Neural crest cell (in vitro differentiated cells): ENCODE data around the gene PRKCD. TPM values are rescaled to one million over a fixed set of nuclear protein-coding genes. Genes with fewer than 3 reads are reported as not detected.

Experiments
- DNase-seq: peaks from one replicate; pipeline ENCODE4 v3.0.0; 2021; ENCODE audit warnings: low read depth, mixed read lengths, low spot score
- H3K27ac Mint-ChIP-seq: one replicate; pipeline ENCODE4 v1.8.0; 2021; ENCODE audit warnings: mild to moderate bottlenecking, mixed read lengths; ENCODE audit not compliant: unreplicated experiment
- H3K27me3 Mint-ChIP-seq: 2 replicates; pipeline ENCODE4 v1.8.0; 2021; ENCODE audit warnings: low read depth, mild to moderate bottlenecking, mixed read lengths
- H3K36me3 Mint-ChIP-seq: 2 replicates; pipeline ENCODE4 v1.8.0; 2021; ENCODE audit warnings: low read depth, mild to moderate bottlenecking, mixed read lengths
- H3K4me1 Mint-ChIP-seq: 2 replicates; pipeline ENCODE4 v1.8.0; 2021; ENCODE audit warnings: mixed read lengths
- H3K4me3 Mint-ChIP-seq: one replicate; pipeline ENCODE4 v1.8.0; 2021; ENCODE audit warnings: mild to moderate bottlenecking, mixed read lengths
- H3K9me3 Mint-ChIP-seq: 2 replicates; pipeline ENCODE4 v1.8.0; 2021; ENCODE audit warnings: mixed read lengths
- CTCF ChIP-seq: fragments of 200-600 bp; sonication (generic); conservative IDR thresholded peaks from 2 replicates; pipeline ENCODE4 v1.5.0; 2021; ENCODE audit warnings: antibody characterized with exemption, mild to moderate bottlenecking
- long read RNA-seq: library from polyadenylated mRNA; unstranded; transcript quantifications from one replicate; pipeline ENCODE4 v2.0.0, GENCODE V29; 2020
- total RNA-seq: library from RNA; stranded (reverse); gene quantifications from 2 replicates; pipeline ENCODE4 v1.2.1, GENCODE V29; 2021

The PRKCD gene
- 10.8 and 11.9 TPM in 2 replicates for total RNA-seq
- long read RNA-seq = 0 reads

- H3K36me3 Mint-ChIP-seq = no peaks in the 10 kb centered on the region
Measured at GRCh38 chr3:53160660-53161449, at the start of gene PRKCD. PRKCD (plus strand) TSS chr3:53161209; CDS start chr3:53178423, 17,214 bp downstream.

GRCh38 chr3:53111822-53112221, 49.2 kb upstream of the PRKCD start:
- no peak for TF ChIP-seq CTCF
- Mint-ChIP-seq H3K4me1 (no peaks in the 10 kb centered on the region), H3K4me3 (no peak overlapping the region), H3K9me3 (no peaks in the 10 kb centered on the region), H3K36me3 (no peaks in the 10 kb centered on the region), H3K27me3 (no peaks in the 10 kb centered on the region), H3K27ac (peak overlapping the region; percentile 32)
- no peak for DNase-seq

More at GRCh38 chr3:53160660-53161449, at the start of gene PRKCD:
- peak; percentile 51 for TF ChIP-seq CTCF
- Mint-ChIP-seq H3K4me1 (peaks cover 22% of the 10 kb centered on the region), H3K27me3 (peaks cover 44% of the 10 kb centered on the region), H3K4me3 (peak within 1 kb of the TSS; percentile 84), H3K27ac (no peak within 1 kb of the TSS), H3K9me3 (no peaks in the 10 kb centered on the region)
- peak; percentile 39 for DNase-seq

GRCh38 chr3:53113293-53114010, 47.6 kb upstream of the PRKCD start:
- Mint-ChIP-seq H3K36me3 (peaks cover 5% of the 10 kb centered on the region), H3K9me3 (no peaks in the 10 kb centered on the region), H3K4me3 (no peak overlapping the region), H3K4me1 (no peaks in the 10 kb centered on the region), H3K27me3 (no peaks in the 10 kb centered on the region), H3K27ac (no peak overlapping the region)
- TF ChIP-seq CTCF = no peak
- no peak for DNase-seq

GRCh38 chr3:53114011-53114400, 47.0 kb upstream of the PRKCD start:
- Mint-ChIP-seq H3K9me3 (no peaks in the 10 kb centered on the region), H3K36me3 (peaks cover 5% of the 10 kb centered on the region), H3K4me1 (no peaks in the 10 kb centered on the region), H3K27ac (no peak overlapping the region), H3K4me3 (no peak overlapping the region), H3K27me3 (no peaks in the 10 kb centered on the region)
- peak; percentile 89 for DNase-seq
- peak; percentile 93 for TF ChIP-seq CTCF

- no peak for TF ChIP-seq CTCF
- no peak for DNase-seq
- Mint-ChIP-seq H3K4me1 (no peaks in the 10 kb centered on the region), H3K27me3 (no peaks in the 10 kb centered on the region), H3K27ac (no peak overlapping the region), H3K36me3 (peaks cover 5% of the 10 kb centered on the region), H3K4me3 (no peak overlapping the region), H3K9me3 (no peaks in the 10 kb centered on the region)
Measured at GRCh38 chr3:53114412-53115074, 46.5 kb upstream of the PRKCD start.
